ENCODE results near the gene HSPBAP1.

HSPBAP1 gene

DNA sequence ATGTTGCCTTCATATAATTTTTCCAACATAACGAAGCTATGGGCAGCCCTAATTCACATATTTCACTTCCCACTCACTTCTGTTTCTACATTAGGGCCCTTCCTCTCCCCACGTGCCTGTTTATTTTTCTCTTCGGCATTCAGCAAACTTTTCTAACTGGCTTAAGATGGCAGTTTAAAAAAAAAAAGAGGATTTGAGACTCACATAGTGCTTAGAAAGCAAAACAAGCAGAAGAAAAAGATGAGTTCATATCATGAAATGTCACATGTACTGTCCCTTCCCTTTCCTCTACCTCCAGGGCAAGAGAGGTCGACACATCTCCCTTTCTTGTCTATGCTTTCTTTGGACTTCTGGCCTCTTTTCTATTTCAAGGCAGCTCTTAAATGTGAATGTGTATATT, 31.8 kb upstream of the HSPBAP1 start:
- H3K79me2 ChIP-seq (ENCODE audit: control insufficient read depth, insufficient read depth, low read length, poor library complexity) = no peaks in the 10 kb centered on the region
- H3K23ac ChIP-seq (ENCODE audit: low read length) = no peak overlapping the region
- no peak overlapping the region for H4K91ac ChIP-seq (ENCODE audit: low read depth, low read length)
- DNase-seq = peak in 1 of 2 donors; percentile 6
- no peak overlapping the region for H2BK5ac ChIP-seq (ENCODE audit: low read depth, low read length, poor library complexity)
- H3K4ac ChIP-seq (ENCODE audit: low read depth, low read length) = no peak overlapping the region
- H3K9ac ChIP-seq (ENCODE audit: low read length) = no peak overlapping the region
- H3K4me3 ChIP-seq (ENCODE audit: low read depth, low read length) = no peak overlapping the region
- H3K27ac ChIP-seq (ENCODE audit: low read depth, low read length) = no peak overlapping the region
- no peaks in the 10 kb centered on the region for H3K27me3 ChIP-seq (ENCODE audit: insufficient read depth, low read length)
- peaks cover 2 to 3% of the 10 kb centered on the region in 2 experiments for H3K36me3 ChIP-seq (ENCODE audit: control insufficient read depth in 1 of 2, insufficient read depth in 2 of 2, low read length in 2 of 2)
- no peak overlapping the region for H2AFZ ChIP-seq (ENCODE audit: insufficient read depth, low read length, poor library complexity)
- no peak overlapping the region for H3K18ac ChIP-seq (ENCODE audit: low read length)
- no peak overlapping the region for H4K12ac ChIP-seq (ENCODE audit: low read depth, low read length)
- no peak overlapping the region for H2AK5ac ChIP-seq (ENCODE audit: low read length)
- H3K79me1 ChIP-seq (ENCODE audit: low read length) = no peaks in the 10 kb centered on the region
- no peaks in the 10 kb centered on the region for H3K4me1 ChIP-seq (ENCODE audit: control insufficient read depth in 1 of 2, insufficient read depth in 2 of 2, low read length in 2 of 2)
- H3K4me2 ChIP-seq (ENCODE audit: low read length) = no peak overlapping the region
- no peak overlapping the region for H2BK12ac ChIP-seq (ENCODE audit: low read length)
- no peak overlapping the region for H2BK120ac ChIP-seq (ENCODE audit: insufficient read depth, low read length, poor library complexity)
- no peak overlapping the region for H4K8ac ChIP-seq (ENCODE audit: low read depth, low read length)
- no CpG with 5 or more reads among the region's 4 CpGs for WGBS (ENCODE audit: extremely low coverage, insufficient coverage, insufficient read length)
- H3K9me3 ChIP-seq (ENCODE audit: insufficient read depth, low read depth, low read length) = peaks cover 1% of the 10 kb centered on the region
- no peak overlapping the region for H3K14ac ChIP-seq (ENCODE audit: low read length)

DNA sequence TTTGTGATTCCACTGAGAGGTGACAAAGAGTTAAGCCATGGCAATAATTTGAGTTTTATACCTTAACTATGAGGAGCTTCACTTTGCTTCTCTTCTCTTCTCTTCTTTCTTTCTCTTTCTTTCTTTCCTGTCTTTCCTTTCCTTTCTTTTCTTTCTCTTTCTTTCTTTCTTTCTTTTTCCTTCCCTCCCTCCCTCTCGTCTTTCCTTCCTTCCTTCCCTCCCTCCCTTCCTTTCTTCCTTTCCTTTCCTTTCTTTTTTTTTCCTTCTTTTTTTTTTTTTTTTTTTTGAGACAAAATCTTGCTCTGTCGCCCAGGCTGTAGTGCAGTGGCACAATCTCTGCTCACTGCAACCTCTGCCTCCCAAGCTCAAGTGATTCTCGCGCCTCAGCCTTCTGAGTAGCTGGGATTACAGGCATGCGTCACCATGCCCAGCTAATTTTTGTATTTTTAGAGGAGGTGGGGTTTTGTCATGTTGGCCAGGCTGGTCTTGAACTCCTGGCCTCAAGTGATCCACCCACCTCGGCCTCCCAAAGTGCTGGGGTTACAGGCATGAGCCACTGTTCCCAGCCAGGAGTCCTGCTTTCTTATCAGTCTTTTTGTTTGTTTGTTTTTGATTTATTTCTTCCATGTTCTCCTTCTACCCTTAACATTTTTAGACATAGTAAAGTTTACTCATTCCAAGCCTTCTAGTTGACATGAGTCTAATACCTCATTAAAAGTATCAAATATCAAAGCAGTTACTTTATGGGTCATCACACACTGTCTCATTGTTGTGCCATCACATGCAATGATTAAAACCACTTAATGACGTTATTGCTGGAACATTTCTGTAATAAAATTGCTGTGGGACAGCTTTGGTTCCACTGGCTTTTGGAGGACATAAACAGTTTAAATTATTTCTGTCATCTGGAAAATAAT, 31.1 kb upstream of the HSPBAP1 start:
- Histone ChIP-seq H4K8ac (ENCODE audit: low read depth, low read length) (no peak overlapping the region), H2BK12ac (ENCODE audit: low read length) (no peak overlapping the region), H2BK5ac (ENCODE audit: low read depth, low read length, poor library complexity) (no peak overlapping the region), H3K4ac (ENCODE audit: low read depth, low read length) (no peak overlapping the region), H2BK120ac (ENCODE audit: insufficient read depth, low read length, poor library complexity) (no peak overlapping the region), H2AK5ac (ENCODE audit: low read length) (no peak overlapping the region), H3K4me2 (ENCODE audit: low read length) (no peak overlapping the region), H3K27ac (ENCODE audit: low read depth, low read length) (no peak overlapping the region), H3K4me1 (ENCODE audit: control insufficient read depth in 1 of 2, insufficient read depth in 2 of 2, low read length in 2 of 2) (no peaks in the 10 kb centered on the region), H2AFZ (ENCODE audit: insufficient read depth, low read length, poor library complexity) (no peak overlapping the region), H4K91ac (ENCODE audit: low read depth, low read length) (no peak overlapping the region), H3K9me3 (ENCODE audit: insufficient read depth, low read depth, low read length) (peaks cover 2% of the 10 kb centered on the region), H3K18ac (ENCODE audit: low read length) (no peak overlapping the region), H3K9ac (ENCODE audit: low read length) (no peak overlapping the region), H4K12ac (ENCODE audit: low read depth, low read length) (no peak overlapping the region), H3K36me3 (ENCODE audit: control insufficient read depth in 1 of 2, insufficient read depth in 2 of 2, low read length in 2 of 2) (peaks cover 2 to 3% of the 10 kb centered on the region in 2 experiments), H3K79me1 (ENCODE audit: low read length) (no peaks in the 10 kb centered on the region), H3K4me3 (ENCODE audit: low read depth, low read length) (no peak overlapping the region), H3K23ac (ENCODE audit: low read length) (no peak overlapping the region), H3K14ac (ENCODE audit: low read length) (no peak overlapping the region), H3K79me2 (ENCODE audit: control insufficient read depth, insufficient read depth, low read length, poor library complexity) (no peaks in the 10 kb centered on the region), H3K27me3 (ENCODE audit: insufficient read depth, low read length) (no peaks in the 10 kb centered on the region)
- peak in 1 of 2 donors; percentile 11 for DNase-seq
- WGBS (ENCODE audit: extremely low coverage, insufficient coverage, insufficient read length) = no CpG with 5 or more reads among the region's 7 CpGs

DNA sequence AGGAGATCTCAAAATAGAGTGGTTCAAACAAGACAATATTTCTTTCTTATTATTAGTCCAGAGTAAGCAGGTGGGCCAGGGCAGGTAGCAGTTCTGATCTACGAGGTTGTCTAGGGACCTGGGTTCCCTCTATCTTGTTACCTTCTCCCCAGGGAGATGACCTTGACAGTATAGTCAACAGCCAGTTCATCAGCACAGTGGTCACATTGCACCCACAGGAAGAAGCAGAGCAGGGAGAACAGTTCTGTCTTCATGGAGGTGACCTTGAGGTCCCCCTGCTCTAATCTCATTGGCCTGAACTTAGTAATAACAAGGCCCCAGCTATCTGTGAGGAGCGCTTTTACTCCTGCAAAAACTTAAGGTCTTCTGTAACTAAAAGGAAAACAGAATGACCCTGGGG, 23.0 kb upstream of the HSPBAP1 start:
- Histone ChIP-seq H3K9ac (ENCODE audit: low read length) (no peak overlapping the region), H2BK5ac (ENCODE audit: low read depth, low read length, poor library complexity) (no peak overlapping the region)
- WGBS (ENCODE audit: extremely low coverage, insufficient coverage, insufficient read length) = no CpG with 5 or more reads among the region's 2 CpGs

DNA sequence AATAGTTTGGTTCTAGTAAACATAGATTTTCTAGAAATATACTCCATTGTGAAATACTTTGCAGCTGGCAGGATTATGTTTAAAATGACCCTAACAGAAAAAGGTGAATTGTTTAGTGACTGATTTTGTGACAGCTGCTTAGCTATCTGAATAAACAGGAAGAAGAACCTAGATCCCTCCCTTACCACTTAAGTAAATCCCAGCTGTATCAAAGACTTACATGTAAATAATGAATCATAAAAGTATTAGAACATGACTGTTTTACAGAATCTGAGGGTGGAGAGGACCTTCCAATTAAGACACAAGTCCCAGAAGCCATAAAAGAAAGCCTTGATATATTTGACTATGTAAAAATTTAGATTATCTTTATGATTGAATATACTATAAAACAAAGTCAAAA, 17.1 kb upstream of the HSPBAP1 start:
- Histone ChIP-seq H3K27me3 (ENCODE audit: insufficient read depth, low read length) (no peaks in the 10 kb centered on the region), H4K8ac (ENCODE audit: low read depth, low read length) (no peak overlapping the region), H3K36me3 (ENCODE audit: control insufficient read depth in 1 of 2, insufficient read depth in 2 of 2, low read length in 2 of 2) (peaks cover 0 to 2% of the 10 kb centered on the region in 2 experiments), H2BK120ac (ENCODE audit: insufficient read depth, low read length, poor library complexity) (no peak overlapping the region), H3K18ac (ENCODE audit: low read length) (no peak overlapping the region), H3K23ac (ENCODE audit: low read length) (no peak overlapping the region), H3K27ac (ENCODE audit: low read depth, low read length) (no peak overlapping the region), H3K4ac (ENCODE audit: low read depth, low read length) (no peak overlapping the region), H3K4me1 (ENCODE audit: control insufficient read depth in 1 of 2, insufficient read depth in 2 of 2, low read length in 2 of 2) (no peaks in the 10 kb centered on the region), H2BK5ac (ENCODE audit: low read depth, low read length, poor library complexity) (no peak overlapping the region), H2AFZ (ENCODE audit: insufficient read depth, low read length, poor library complexity) (no peak overlapping the region), H3K79me2 (ENCODE audit: control insufficient read depth, insufficient read depth, low read length, poor library complexity) (no peaks in the 10 kb centered on the region), H2BK12ac (ENCODE audit: low read length) (no peak overlapping the region), H3K4me2 (ENCODE audit: low read length) (no peak overlapping the region), H3K79me1 (ENCODE audit: low read length) (no peaks in the 10 kb centered on the region), H2AK5ac (ENCODE audit: low read length) (no peak overlapping the region), H4K12ac (ENCODE audit: low read depth, low read length) (no peak overlapping the region), H3K4me3 (ENCODE audit: low read depth, low read length) (no peak overlapping the region), H3K9me3 (ENCODE audit: insufficient read depth, low read depth, low read length) (no peaks in the 10 kb centered on the region), H3K14ac (ENCODE audit: low read length) (no peak overlapping the region), H3K9ac (ENCODE audit: low read length) (no peak overlapping the region), H4K91ac (ENCODE audit: low read depth, low read length) (no peak overlapping the region)
- DNase-seq = no peak

More for the DNA sequence above, 23.0 kb upstream of the HSPBAP1 start:
- no peak overlapping the region for H3K23ac ChIP-seq (ENCODE audit: low read length)
- H3K9me3 ChIP-seq (ENCODE audit: insufficient read depth, low read depth, low read length) = peaks cover 2% of the 10 kb centered on the region
- no peaks in the 10 kb centered on the region for H3K79me1 ChIP-seq (ENCODE audit: low read length)
- H3K27ac ChIP-seq (ENCODE audit: low read depth, low read length) = no peak overlapping the region
- no peaks in the 10 kb centered on the region for H3K36me3 ChIP-seq (ENCODE audit: control insufficient read depth in 1 of 2, insufficient read depth in 2 of 2, low read length in 2 of 2)
- H4K12ac ChIP-seq (ENCODE audit: low read depth, low read length) = no peak overlapping the region
- H2AFZ ChIP-seq (ENCODE audit: insufficient read depth, low read length, poor library complexity) = no peak overlapping the region
- no peaks in the 10 kb centered on the region for H3K27me3 ChIP-seq (ENCODE audit: insufficient read depth, low read length)
- H2BK12ac ChIP-seq (ENCODE audit: low read length) = no peak overlapping the region
- H2BK120ac ChIP-seq (ENCODE audit: insufficient read depth, low read length, poor library complexity) = no peak overlapping the region
- no peak overlapping the region for H3K14ac ChIP-seq (ENCODE audit: low read length)
- no peak for DNase-seq
- H3K4me2 ChIP-seq (ENCODE audit: low read length) = no peak overlapping the region
- H4K8ac ChIP-seq (ENCODE audit: low read depth, low read length) = no peak overlapping the region
- H3K4me1 ChIP-seq (ENCODE audit: control insufficient read depth in 1 of 2, insufficient read depth in 2 of 2, low read length in 2 of 2) = no peaks in the 10 kb centered on the region
- H2AK5ac ChIP-seq (ENCODE audit: low read length) = no peak overlapping the region
- no peak overlapping the region for H3K4ac ChIP-seq (ENCODE audit: low read depth, low read length)
- no peak overlapping the region for H3K4me3 ChIP-seq (ENCODE audit: low read depth, low read length)
- no peaks in the 10 kb centered on the region for H3K79me2 ChIP-seq (ENCODE audit: control insufficient read depth, insufficient read depth, low read length, poor library complexity)
- H3K18ac ChIP-seq (ENCODE audit: low read length) = no peak overlapping the region
- H4K91ac ChIP-seq (ENCODE audit: low read depth, low read length) = no peak overlapping the region
